K562 (cell line): ENCODE results near the gene ICE2. TPM values are rescaled to one million over a fixed set of nuclear protein-coding genes. Genes with fewer than 3 reads are reported as not detected.

Experiments
- MAZ ChIP-seq, 2 experiments: fragments of 450-650 bp in 1 of 2; sonication (generic) in 1 of 2; formaldehyde crosslinking; IDR thresholded peaks in 1 of 2; conservative IDR thresholded peaks in 1 of 2; 2 replicates each; pipeline versions ENCODE4 v1.4.0 to v1.5.0; 2020; ENCODE audit warnings: mild to moderate bottlenecking in 1 of 2, missing genetic modification reagents in 1 of 2
- SMAD3 ChIP-seq: fragments of 450-650 bp; formaldehyde crosslinking; conservative IDR thresholded peaks from 2 replicates; pipeline ENCODE4 v1.4.0; 2020; ENCODE audit warnings: mild to moderate bottlenecking
- ZNF282 ChIP-seq: sonication (generic); formaldehyde crosslinking; IDR thresholded peaks from 2 replicates; pipeline ENCODE4 v1.8.1; 2023; ENCODE audit warnings: missing genetic modification reagents
- ZNF318 ChIP-seq, 2 experiments: fragments of 450-650 bp; IDR thresholded peaks; 2 replicates each; pipeline ENCODE4 v1.6.1; 2016; ENCODE audit warnings: mild to moderate bottlenecking in 2 of 2, borderline replicate concordance in 1 of 2, low read depth in 1 of 2, moderate library complexity in 1 of 2
- ZNF407 ChIP-seq: fragments of 450-650 bp; IDR thresholded peaks from 2 replicates; pipeline ENCODE4 v1.6.1; 2016; ENCODE audit warnings: low read depth
- polyA plus RNA-seq, 8 experiments: library from polyadenylated mRNA; depleted of rRNA in 4 of 8; stranded (reverse) in 5 of 8; unstranded in 3 of 8; fragments of >200 nt; fragmentation: Nextera tagmentation in 2 of 8; fragmentation: Illumina TruSeq in 1 of 8; extraction: Ambion mirVana in 2 of 8; extraction: Trizol in 1 of 8; gene quantifications; 2 replicates each; pipeline versions ENCODE4 v1.2.1 to v1.2.3, GENCODE V29; 2011 to 2014; ENCODE audit warnings: inconsistent platforms in 1 of 8, missing spikeins in 1 of 8
- total RNA-seq, 7 experiments: library from RNA; depleted of rRNA in 6 of 7; stranded (reverse); fragments of >200 nt in 6 of 7; fragmentation: Illumina TruSeq in 2 of 7; extraction: Trizol in 2 of 7; gene quantifications; 2 replicates each; pipeline versions ENCODE4 v1.2.1 to v1.2.3, GENCODE V29; 2011 to 2021; ENCODE audit warnings: low replicate concordance in 1 of 7

ICE2 gene
- total and polyA plus RNA-seq, 9 of the 15 experiments (the other 6 are each of a cell fraction or from before 2014, with no cell fraction given), result 21.8 to 87.9 (median 58.1) TPM

DNA sequence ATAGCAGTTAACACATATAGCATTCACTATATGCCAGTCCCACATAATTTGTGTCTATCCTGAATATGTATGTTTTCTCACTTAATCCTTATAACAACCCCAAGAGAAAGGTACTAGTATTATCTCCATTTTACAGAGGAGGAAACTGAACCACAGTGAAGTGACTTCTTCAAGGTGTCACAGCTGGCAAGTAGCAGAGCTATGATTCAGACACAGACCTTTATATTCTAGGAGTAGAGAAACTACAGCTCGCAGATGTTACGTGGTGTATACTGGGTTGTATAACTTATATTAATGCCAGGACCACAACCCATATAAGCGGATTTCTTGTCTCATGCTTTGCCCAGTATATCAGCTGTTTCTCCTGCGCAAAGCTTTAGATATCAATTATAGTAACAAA, 29.5 kb upstream of the ICE2 start (continued):
- TF ChIP-seq ZNF407, result no peak
- no peak for TF ChIP-seq ZNF318 (IDR thresholded peaks at IDR 0.05; ENCODE audit: borderline replicate concordance in 1 of 2, low read depth in 1 of 2)
- no peak for TF ChIP-seq SMAD3 (CRISPR knock-in tag)
- TF ChIP-seq MAZ (CRISPR knock-in tag; conservative IDR thresholded peaks at IDR 0.05 in 1 of 2, IDR thresholded peaks at IDR 0.05 in 1 of 2), result no peak
- TF ChIP-seq ZNF282, result no peak
